ENCODE results near the gene OBP2B. TPM values are rescaled to one million over a fixed set of nuclear protein-coding genes. Genes with fewer than 3 reads are reported as not detected.
A peak's percentile ranks its signal among the peaks of the same experiment; 100 is the strongest.

The OBP2B gene
- total and polyA plus RNA-seq, 3 donors from 2014 or later, result 34.0 to 53.0 (median 35.1) TPM

- 19 to 25% methylated on average over 7 of the region's 8 CpGs for WGBS, 2 donors
- peak; percentile 59 to 88 (median 71) for TF ChIP-seq CTCF (IDR thresholded peaks at IDR 0.05)
- no peak for TF ChIP-seq POLR2A (IDR thresholded peaks at IDR 0.05)
- Histone ChIP-seq H3K4me3 (no peak overlapping the region), H3K36me3 (ENCODE audit: low read depth, missing control alignments) (no peaks in the 10 kb centered on the region), H3K27me3 (no peaks in the 10 kb centered on the region), H3K27ac (no peak overlapping the region), H3K4me1 (no peaks in the 10 kb centered on the region), H3K9me3 (no peaks in the 10 kb centered on the region)
- DNase-seq, result peak; percentile 77
- intact Hi-C loops (cut with DNase I; ENCODE audit: low total_unique reads), result loop anchor here (10.0 kb wide), 1 partner anchor 140 kb away; no protein-coding TSS in a partner anchor
Observed at GRCh38 chr9:133184971-133185370, 24.1 kb downstream of the OBP2B start.

DNA sequence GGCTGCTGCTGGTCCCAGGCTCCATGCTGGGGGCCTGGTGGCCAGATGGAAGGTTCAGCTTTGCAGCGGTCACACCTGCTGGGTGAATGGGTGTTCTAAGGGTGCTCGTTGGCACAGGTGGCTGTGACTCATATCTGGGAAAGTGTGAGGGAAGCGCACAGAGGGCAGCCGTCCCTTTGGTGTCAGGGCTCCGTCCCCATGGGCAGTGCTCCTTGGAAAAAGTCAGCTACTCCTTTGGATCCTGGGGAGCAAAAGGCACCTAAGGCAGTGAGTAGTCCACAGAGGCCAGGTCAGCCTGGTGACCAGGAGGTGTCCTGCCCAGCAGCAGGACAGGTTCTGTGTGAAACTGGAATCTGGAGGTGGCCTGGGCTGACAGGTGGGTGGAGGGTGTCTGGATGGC lies 26.9 kb downstream of the OBP2B start:
- intact Hi-C loops (cut with DNase I; ENCODE audit: low total_unique reads), result loop anchor here (10.0 kb wide), 1 partner anchor 143 kb away; no protein-coding TSS in a partner anchor
- TF ChIP-seq CTCF (IDR thresholded peaks at IDR 0.05), result no peak
- no peak for TF ChIP-seq POLR2A (IDR thresholded peaks at IDR 0.05)
- no peaks in the 10 kb centered on the region for H3K27me3 ChIP-seq
- no peaks in the 10 kb centered on the region for H3K4me1 ChIP-seq
- H3K4me3 ChIP-seq, result no peak overlapping the region
- no peak overlapping the region for H3K27ac ChIP-seq
- WGBS, 2 donors, result 89 to 93% methylated on average over 2 to 5 of the region's 5 CpGs
- DNase-seq, result no peak
- no peaks in the 10 kb centered on the region for H3K9me3 ChIP-seq
- no peaks in the 10 kb centered on the region for H3K36me3 ChIP-seq (ENCODE audit: low read depth, missing control alignments)

DNA sequence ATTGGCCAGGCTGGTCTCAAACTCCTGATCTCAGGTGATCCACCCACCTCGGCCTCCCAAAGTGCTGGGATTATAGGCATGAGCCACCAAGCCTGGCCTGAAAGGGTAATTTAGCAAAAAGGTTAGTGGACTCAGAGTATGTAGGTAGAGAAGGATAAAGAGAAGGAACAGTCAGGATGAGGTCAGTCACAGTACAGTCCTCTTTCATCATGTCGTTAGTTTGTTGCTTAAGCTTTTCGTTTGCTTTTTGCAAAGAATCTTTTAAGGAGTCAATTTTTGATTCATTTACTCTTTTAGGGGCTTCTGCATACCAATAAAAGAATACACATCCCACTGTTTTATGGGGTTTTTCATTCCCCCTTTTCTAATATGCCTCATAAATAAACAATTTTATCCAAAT lies 27.5 kb downstream of the OBP2B start:
- DNase-seq, result no peak
- Histone ChIP-seq H3K9me3 (no peaks in the 10 kb centered on the region), H3K27ac (no peak overlapping the region), H3K36me3 (ENCODE audit: low read depth, missing control alignments) (no peaks in the 10 kb centered on the region), H3K4me1 (no peaks in the 10 kb centered on the region), H3K27me3 (no peaks in the 10 kb centered on the region), H3K4me3 (no peak overlapping the region)
- intact Hi-C loops (cut with DNase I; ENCODE audit: low total_unique reads), result loop anchor here (10.0 kb wide), 1 partner anchor 143 kb away; no protein-coding TSS in a partner anchor
- 82 to 89% methylated on average over 3 of the region's 3 CpGs for WGBS, 2 donors
- TF ChIP-seq CTCF (IDR thresholded peaks at IDR 0.05), result no peak
- TF ChIP-seq POLR2A (IDR thresholded peaks at IDR 0.05), result no peak

DNA sequence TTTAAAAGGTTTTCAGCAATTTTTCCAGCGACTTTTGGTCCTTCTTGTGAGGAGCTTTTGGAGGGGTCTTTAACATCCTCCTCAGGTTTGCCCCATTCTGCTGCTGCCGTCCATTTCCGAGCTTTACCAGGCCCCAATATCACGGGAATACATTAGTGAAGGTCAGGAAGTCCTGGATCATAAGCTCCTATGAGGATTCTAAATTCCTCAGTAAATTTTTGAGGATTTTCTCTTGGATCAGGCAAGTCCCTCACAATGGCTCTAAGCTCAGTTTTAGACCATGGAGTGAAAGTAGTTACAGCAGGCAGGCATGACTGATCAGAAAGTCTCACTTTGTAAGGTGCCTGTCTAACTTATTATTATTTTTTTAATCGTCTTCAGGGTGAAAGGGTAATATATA lies 28.1 kb downstream of the OBP2B start:
- no peak overlapping the region for H3K4me3 ChIP-seq
- no peaks in the 10 kb centered on the region for H3K27me3 ChIP-seq
- 77 to 82% methylated on average over 5 of the region's 5 CpGs for WGBS, 2 donors
- intact Hi-C loops (cut with DNase I; ENCODE audit: low total_unique reads), result loop anchor here (10.0 kb wide), 1 partner anchor 144 kb away; no protein-coding TSS in a partner anchor
- TF ChIP-seq POLR2A (IDR thresholded peaks at IDR 0.05) (no peak), CTCF (IDR thresholded peaks at IDR 0.05) (no peak)
- H3K4me1 ChIP-seq, result no peaks in the 10 kb centered on the region
- H3K9me3 ChIP-seq, result no peaks in the 10 kb centered on the region
- H3K36me3 ChIP-seq (ENCODE audit: low read depth, missing control alignments), result no peaks in the 10 kb centered on the region
- DNase-seq, result no peak
- H3K27ac ChIP-seq, result no peak overlapping the region

GRCh38 chr9:133173056-133173455 lies 36.0 kb downstream of the OBP2B start:
- Histone ChIP-seq H3K9me3 (no peaks in the 10 kb centered on the region), H3K36me3 (ENCODE audit: low read depth, missing control alignments) (no peaks in the 10 kb centered on the region), H3K27ac (no peak overlapping the region), H3K4me3 (no peak overlapping the region), H3K4me1 (no peaks in the 10 kb centered on the region), H3K27me3 (no peaks in the 10 kb centered on the region)
- DNase-seq, result no peak
- intact Hi-C loops (cut with DNase I; ENCODE audit: low total_unique reads), result no loop called here
- TF ChIP-seq POLR2A (IDR thresholded peaks at IDR 0.05), result no peak
- no peak for TF ChIP-seq CTCF (IDR thresholded peaks at IDR 0.05)
- WGBS, 2 donors, result 91% methylated on average over 7 of the region's 7 CpGs

Data from testis (tissue), 3 donors.